C1 segment of cervical spinal cord (tissue), 14 donors: Measurements from ENCODE around the gene PSMA6.
"Not testable (repeated sequence)": the region's sequence is repeated elsewhere in the genome, so short reads cannot be mapped to it uniquely, and the experiment has no call there.

ENCODE experiments used
- DNase-seq, 14 donors: peaks; one replicate each; lab custom pipeline; 2025; lab: John Stamatoyannopoulos, UW

PSMA6 gene

DNA sequence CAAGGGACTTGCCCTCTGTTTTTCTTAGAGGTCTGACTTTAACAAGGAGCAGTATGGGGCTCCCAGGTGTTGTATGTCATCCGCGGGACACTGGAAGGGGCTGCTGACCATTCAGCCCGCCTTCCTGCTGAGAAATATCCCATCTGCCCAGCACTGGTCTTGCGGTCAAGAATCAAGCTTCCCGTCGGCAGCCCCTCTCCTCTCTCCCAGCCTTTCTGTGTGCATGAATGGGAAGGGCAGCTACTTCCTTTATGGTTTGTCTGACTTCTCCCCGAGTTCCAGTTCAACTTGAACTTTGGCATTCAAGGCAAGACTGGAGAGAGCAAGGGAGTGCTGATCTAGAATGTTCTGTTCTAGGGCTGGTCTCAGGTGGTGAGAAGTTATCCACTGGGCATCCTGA, 51.5 kb downstream of the PSMA6 start:
- no peak for DNase-seq

DNA sequence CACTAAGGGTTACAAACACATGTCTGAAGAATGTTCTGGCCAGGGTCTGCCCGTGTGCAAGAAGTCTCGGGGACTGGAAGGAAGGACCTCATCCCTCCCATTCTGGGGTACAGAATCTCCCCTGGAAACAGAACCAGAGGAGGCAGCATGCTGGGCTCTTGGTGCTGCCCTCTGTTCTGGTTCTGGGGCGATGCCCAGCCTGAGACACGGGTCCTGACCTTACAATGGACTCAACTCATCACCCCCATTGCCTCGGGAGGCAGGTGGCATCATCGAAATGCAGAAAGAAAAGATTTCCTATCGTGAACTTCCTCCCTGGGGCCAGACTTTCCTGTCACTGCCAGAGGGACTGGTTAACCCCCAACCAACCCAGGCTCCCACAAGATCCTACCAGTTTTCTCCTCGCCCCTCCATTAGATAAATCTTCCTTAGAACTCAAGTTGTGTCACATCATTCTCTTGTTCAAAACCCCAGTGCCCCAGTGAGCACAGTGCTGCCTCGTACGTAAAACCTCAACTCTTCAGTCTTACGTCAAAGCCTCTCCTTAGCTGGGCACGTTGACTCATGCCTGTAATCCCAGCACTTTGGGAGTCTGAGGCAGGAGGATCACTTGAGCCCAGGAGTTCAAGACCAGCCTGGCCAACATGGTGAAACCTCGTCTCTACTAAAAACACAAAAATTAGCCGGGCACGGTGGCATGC, 52.1 kb downstream of the PSMA6 start:
- no peak for DNase-seq

DNA sequence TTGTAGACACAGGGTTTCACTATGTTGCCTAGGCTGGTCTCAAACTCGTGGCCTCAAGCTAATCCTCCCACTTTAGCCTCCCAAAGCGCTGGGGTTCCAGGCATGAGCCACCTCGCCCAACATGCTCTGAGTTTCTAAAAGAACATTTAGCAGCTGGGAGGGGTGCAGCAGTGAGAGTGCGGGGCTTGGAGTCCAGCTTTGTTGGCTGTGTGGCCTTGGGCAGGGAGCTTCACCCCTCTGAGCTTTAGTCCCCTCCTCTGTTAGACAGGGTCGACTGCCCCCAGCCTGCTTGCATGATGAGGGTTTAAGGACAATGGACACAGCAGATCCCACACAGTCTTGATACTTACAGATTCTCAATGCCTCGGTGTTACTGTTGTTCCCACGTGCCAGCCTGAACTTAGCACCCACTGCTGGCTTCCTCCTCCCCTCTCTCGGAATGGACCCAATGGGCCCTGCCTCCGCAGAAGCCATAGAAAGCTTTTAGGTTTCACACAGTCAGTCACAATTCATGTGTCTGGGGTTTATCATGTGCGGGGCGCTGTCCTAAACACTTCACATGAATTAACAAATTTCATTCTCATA, 54.6 kb downstream of the PSMA6 start:
- no peak for DNase-seq

DNA sequence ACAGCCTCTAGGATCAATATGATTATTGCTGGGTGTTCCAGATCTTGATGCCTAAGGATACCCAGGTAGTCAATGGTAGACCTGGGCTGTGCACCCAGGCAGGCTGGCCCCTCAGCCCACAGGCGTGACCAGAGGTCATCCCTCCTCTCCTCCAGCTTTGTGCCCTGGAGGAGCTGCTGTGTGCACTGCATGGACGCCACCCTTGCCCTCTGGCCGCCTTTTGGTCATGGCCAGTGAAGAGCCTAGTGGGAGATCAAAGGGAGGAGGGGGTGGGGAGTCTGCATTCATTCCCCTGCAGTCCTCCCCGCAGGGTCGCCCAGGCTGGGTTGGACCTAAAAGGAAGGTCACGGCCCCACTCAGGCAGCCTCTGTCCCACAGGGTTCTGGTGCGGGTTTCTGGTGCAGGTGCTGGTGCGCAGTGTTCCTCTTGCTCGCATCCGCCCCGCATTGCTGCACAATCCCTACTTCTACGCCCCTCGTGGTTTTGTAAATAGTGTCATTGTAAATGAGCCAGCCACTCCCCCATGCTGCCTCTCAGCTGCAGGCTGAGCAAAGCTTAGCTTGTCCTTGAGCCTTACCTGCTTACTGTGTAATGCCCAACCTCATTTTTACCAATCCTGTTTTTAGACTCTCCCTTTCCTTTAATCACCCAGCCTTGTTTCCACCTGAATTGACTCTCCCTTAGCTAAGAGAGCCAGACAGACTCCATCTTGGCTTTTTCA, 55.3 kb downstream of the PSMA6 start:
- DNase-seq: no peak

- DNase-seq: not testable (repeated sequence)
Measured at GRCh38 chr14:35348044-35348380, 55.8 kb downstream of the PSMA6 start.

DNA sequence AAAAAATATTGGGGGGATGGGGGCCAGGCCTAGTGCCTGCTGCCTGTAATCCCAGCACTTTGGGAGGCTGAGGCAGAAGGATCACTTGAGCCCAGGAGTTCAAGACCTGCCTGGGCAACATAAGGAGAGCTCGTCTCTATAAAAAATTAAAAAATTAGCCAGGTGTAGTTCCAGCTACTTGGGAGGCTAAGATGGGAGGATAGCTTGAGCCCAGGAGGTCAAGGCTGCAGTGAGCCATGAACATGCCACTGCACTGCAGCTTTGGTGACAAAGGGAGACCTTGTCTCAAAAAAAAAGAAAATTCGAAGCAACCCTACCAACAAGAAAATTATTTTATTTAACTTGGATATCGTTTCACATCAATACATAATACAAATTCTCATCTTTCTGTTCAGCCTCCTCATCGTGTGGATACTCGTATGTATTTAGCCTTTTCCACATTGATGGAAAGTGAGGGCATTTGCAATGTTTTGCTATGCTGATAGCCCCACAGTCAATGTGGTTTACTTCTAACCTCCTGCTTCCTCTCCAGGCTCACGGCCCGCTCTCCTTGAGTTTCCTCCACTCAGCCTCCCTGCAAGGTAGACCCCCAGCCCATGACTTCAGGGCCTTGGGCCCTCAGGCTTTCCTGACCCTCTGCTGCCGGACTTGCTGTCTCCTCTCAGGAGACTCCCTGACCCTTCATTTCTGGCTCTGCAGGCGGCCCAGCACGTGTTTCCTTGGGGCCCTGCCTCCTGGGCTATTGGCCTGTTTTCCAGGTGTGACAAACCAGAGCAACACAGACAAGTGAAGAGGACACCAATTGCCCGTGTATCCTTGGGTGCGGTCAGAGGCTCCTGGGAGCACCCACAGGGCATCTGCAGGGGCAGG, 57.5 kb downstream of the PSMA6 start:
- DNase-seq: no peak

DNA sequence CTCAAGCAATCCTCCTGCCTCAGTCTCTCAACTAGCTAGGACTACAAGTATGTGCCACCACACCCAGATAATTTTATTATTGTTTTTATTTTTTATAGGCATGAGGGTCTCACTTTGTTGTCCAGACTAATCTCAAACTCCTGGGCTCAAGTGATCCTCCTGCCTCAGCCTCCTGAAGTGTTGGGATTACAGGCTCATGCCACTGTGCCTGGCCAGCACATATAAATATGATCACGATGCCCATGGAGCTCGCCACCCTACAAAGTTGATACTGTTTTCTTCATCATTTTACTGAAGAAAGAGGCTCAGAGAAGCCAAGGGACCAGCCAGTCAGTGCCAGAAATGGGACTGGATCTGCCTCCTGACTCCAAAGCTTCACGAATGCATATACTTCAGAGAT, 59.3 kb downstream of the PSMA6 start:
- DNase-seq: no peak

DNA sequence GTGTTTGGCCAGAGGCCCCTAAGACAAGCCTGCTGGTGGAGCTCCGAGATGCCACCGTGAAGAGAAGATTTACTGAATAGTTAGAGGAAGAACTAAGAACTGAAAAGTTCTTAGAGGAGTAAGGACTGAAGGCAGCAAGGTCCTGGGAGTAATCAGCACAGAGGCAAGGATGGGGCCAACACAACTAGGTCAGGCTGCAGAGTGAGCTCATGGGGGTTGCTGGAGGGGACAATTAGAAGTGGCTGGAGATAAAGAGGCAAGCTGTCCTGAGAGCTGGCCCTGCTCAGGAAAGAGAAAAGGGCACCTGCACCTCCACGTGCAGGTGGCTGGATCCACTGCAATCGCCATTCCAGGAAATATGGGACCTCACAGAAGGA, 59.7 kb downstream of the PSMA6 start:
- DNase-seq: no peak

GRCh38 chr14:35352274-35353233, 60.4 kb downstream of the PSMA6 start:
- DNase-seq: peak in 2 of 14 donors; percentile 23 to 25

- DNase-seq: no peak
Measured at GRCh38 chr14:35353409-35354172, 61.4 kb downstream of the PSMA6 start.

DNA sequence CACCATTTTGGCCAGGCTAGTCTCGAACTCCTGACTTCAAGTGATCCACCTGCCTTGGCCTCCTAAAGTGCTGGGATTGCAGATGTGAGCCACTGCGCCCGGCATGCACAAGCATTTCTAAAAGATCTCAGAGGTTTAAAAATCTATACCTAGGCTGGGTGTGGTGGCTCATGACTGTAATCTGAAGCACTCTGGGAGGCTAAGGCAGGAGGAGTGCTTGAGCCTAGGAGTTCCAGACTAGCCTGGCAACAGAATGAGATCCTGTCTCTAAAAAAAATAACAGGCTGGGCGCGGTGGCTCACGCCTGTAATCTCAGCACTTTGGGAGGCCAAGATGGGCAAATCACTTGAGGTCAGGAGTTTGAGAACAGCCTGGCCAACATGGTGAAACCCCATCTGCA, 63.1 kb downstream of the PSMA6 start:
- DNase-seq: not testable (repeated sequence)

GRCh38 chr14:35355981-35356841, 64.0 kb downstream of the PSMA6 start:
- DNase-seq: no peak

- not testable (repeated sequence) for DNase-seq
Measured at GRCh38 chr14:35359655-35360054, 67.5 kb downstream of the PSMA6 start.

- no peak for DNase-seq
Measured at GRCh38 chr14:35361141-35361480, 68.9 kb downstream of the PSMA6 start.

DNA sequence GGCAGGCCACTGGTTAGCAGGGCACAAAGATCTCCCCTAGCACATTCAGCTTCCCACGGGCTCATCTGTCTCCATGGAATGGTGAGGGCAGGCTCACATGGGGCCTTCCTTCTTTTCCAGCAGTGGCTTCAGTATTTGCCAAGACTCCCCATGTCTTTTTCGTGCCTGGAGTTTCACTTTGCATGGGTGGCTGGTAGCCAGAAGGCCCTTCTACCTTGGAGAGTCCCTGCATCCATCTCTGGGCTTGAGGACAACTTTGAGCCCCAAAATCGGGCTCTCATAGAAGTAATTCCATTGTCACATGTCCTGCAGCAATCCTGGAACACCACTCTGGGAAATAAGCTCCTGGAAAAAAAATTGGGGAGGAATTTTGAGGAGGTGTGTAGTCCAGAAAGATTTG, 70.3 kb downstream of the PSMA6 start:
- DNase-seq: no peak

- DNase-seq: no peak
Measured at GRCh38 chr14:35362911-35363374, 70.8 kb downstream of the PSMA6 start.

DNA sequence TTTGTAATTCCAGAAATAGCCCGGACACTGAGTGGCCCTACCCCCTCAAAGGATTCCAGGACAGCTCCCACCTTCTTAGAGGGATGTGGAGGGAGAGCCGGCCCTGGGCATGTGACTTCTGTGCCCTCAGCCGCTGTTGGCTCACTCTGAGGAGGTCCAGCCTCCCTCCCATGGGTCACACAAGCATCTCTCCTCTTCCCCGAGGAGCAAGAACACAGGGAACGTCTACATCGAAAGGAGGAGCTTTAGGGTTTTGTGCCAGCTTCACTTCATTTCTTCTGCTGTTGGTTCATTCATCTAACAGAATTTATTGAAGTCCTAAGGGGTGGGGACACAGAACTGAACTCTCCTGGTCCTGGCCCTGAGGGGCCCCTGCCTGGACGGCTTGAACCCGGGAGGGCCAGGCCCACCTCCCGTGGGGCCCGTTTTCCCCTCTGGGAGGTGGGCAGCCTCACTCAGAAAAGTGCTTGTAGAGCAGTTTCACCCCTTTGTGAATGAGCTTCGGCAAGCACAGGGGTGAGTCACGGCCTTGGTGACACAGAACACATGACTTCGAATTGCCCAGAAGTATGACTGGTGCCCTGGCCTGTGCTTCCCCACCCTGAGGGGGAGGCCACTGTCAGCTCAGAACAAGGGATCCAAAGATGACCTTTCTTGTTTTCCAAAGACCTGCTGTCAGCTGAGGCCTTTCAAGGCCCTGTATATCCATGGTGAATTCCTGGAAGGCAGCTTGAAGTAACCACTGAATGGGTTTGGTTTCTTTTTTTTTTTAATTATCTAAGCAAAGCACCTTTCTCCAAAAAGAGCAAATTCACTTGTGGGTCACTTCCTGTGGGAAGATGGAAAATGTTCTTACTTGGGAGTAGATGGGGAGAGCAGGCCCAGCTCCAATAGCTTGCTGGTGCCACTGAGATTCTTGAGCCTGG, 73.2 kb downstream of the PSMA6 start:
- peak in 7 of 14 donors; percentile 25 to 88 (median 33) for DNase-seq

DNA sequence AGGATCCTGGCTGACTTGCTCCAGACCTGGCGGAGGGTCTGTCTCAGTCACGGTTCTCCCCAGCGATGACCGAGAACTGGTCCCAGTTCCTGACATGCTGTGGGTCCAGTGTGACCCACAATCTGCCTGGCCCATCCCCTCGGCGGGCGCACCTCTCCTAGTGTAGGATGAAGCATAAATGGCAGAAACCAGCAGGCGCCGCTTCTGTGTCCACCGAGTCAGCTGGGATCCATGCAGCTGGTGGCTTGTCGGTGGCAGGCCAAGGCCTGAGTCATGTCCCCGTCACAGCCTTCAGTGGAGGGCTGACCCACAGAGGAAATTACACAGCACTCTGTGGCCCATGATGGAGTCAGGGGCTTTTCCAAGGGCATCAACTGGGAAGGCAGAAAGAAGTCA, 73.9 kb downstream of the PSMA6 start:
- peak in 3 of 14 donors; percentile 31 to 76 (median 55) for DNase-seq
